ENCODE data around the gene FASTK. TPM values are rescaled to one million over a fixed set of nuclear protein-coding genes. Genes with fewer than 3 reads are reported as not detected.

Gene FASTK
- polyA plus RNA-seq, 1 donor (not counting 4 experiments of a cell fraction or from before 2014, with no cell fraction given) = 27.2 TPM

GRCh38 chr7:151038951-151039849 lies 41.4 kb downstream of the FASTK start:
- Histone ChIP-seq H3K36me3 (ENCODE audit: control insufficient read depth in 2 of 2, extremely low read depth in 1 of 2, insufficient read depth in 2 of 2, low read length in 2 of 2) (peaks cover 28 to 36% of the 10 kb centered on the region in 2 experiments), H3K79me2 (ENCODE audit: control insufficient read depth, insufficient read depth, low read length) (no peaks in the 10 kb centered on the region), H2AFZ (ENCODE audit: control insufficient read depth, low read length) (no peak overlapping the region), H3K4me2 (ENCODE audit: control insufficient read depth, extremely low read depth, insufficient read depth, low read depth, low read length) (no peak overlapping the region), H3K27ac (ENCODE audit: control insufficient read depth, insufficient read depth, low read length) (no peak overlapping the region), H3K9me3 (ENCODE audit: control insufficient read depth, low read depth, low read length) (no peaks in the 10 kb centered on the region), H3K27me3 (ENCODE audit: control insufficient read depth, extremely low read depth, insufficient read depth, low read length) (no peaks in the 10 kb centered on the region), H3K4me1 (ENCODE audit: control insufficient read depth, extremely low read depth, insufficient read depth, low read length) (peaks cover 8% of the 10 kb centered on the region), H3K4me3 (ENCODE audit: control insufficient read depth in 2 of 3, extremely low read depth in 1 of 3, insufficient read depth in 2 of 3, low read depth in 1 of 3, low read length in 3 of 3) (no peak overlapping the region), H3K9ac (ENCODE audit: control insufficient read depth, extremely low read depth, insufficient read depth, low read length) (no peak overlapping the region), H4K20me1 (ENCODE audit: control insufficient read depth, extremely low read depth, insufficient read depth, low read length) (no peaks in the 10 kb centered on the region), H3K9me1 (ENCODE audit: control insufficient read depth, extremely low read depth, insufficient read depth, low read length) (no peaks in the 10 kb centered on the region)
- dilution Hi-C loops (cut with MboI; ENCODE audit: extremely low pct_ligation_motif_present, low sequenced_read_pairs) = no loop called here
- no peak for FAIRE-seq
- no peak for DNase-seq (ENCODE audit: low read depth, low spot score)
- no peak for TF ChIP-seq EZH2 (IDR thresholded peaks at IDR 0.05; ENCODE audit: low read length)
- TF ChIP-seq, protein P1, sequence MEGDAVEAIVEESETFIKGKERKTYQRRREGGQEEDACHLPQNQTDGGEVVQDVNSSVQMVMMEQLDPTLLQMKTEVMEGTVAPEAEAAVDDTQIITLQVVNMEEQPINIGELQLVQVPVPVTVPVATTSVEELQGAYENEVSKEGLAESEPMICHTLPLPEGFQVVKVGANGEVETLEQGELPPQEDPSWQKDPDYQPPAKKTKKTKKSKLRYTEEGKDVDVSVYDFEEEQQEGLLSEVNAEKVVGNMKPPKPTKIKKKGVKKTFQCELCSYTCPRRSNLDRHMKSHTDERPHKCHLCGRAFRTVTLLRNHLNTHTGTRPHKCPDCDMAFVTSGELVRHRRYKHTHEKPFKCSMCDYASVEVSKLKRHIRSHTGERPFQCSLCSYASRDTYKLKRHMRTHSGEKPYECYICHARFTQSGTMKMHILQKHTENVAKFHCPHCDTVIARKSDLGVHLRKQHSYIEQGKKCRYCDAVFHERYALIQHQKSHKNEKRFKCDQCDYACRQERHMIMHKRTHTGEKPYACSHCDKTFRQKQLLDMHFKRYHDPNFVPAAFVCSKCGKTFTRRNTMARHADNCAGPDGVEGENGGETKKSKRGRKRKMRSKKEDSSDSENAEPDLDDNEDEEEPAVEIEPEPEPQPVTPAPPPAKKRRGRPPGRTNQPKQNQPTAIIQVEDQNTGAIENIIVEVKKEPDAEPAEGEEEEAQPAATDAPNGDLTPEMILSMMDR (optimal IDR thresholded peaks at IDR 0.05 in 1 of 3, IDR thresholded peaks at IDR 0.05 in 1 of 3, conservative IDR thresholded peaks at IDR 0.05 in 1 of 3; ENCODE audit: extremely low read depth in 1 of 3, insufficient read depth in 2 of 3, low read length in 3 of 3) = no peak

DNA sequence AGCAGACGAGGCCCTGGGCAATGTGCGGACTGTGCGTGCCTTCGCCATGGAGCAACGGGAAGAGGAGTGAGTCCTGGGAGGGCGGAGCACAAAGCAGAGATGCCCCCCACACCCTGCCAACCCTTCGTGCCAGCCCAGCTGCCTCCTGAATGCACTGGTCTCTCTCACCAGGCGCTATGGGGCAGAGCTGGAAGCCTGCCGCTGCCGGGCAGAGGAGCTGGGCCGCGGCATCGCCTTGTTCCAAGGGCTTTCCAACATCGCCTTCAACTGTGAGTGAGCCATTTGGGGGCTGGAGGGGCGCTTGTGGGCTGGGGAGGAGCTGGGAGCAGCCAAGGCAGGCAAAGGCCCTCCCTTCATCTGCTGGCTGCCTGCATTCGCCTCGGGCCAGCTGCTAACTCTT lies 44.7 kb downstream of the FASTK start:
- Histone ChIP-seq H3K79me2 (ENCODE audit: control insufficient read depth, insufficient read depth, low read length) (peaks cover 3% of the 10 kb centered on the region), H3K27ac (ENCODE audit: control insufficient read depth, insufficient read depth, low read length) (no peak overlapping the region), H3K36me3 (ENCODE audit: control insufficient read depth in 2 of 2, extremely low read depth in 1 of 2, insufficient read depth in 2 of 2, low read length in 2 of 2) (peaks cover 26 to 38% of the 10 kb centered on the region in 2 experiments), H3K4me1 (ENCODE audit: control insufficient read depth, extremely low read depth, insufficient read depth, low read length) (peaks cover 8% of the 10 kb centered on the region), H2AFZ (ENCODE audit: control insufficient read depth, low read length) (no peak overlapping the region), H3K27me3 (ENCODE audit: control insufficient read depth, extremely low read depth, insufficient read depth, low read length) (no peaks in the 10 kb centered on the region), H3K9ac (ENCODE audit: control insufficient read depth, extremely low read depth, insufficient read depth, low read length) (no peak overlapping the region), H3K4me2 (ENCODE audit: control insufficient read depth, extremely low read depth, insufficient read depth, low read depth, low read length) (no peak overlapping the region), H3K4me3 (ENCODE audit: control insufficient read depth in 2 of 3, extremely low read depth in 1 of 3, insufficient read depth in 2 of 3, low read depth in 1 of 3, low read length in 3 of 3) (no peak overlapping the region), H4K20me1 (ENCODE audit: control insufficient read depth, extremely low read depth, insufficient read depth, low read length) (no peaks in the 10 kb centered on the region), H3K9me1 (ENCODE audit: control insufficient read depth, extremely low read depth, insufficient read depth, low read length) (peaks cover 2% of the 10 kb centered on the region), H3K9me3 (ENCODE audit: control insufficient read depth, low read depth, low read length) (no peaks in the 10 kb centered on the region)
- FAIRE-seq (no peak), DNase-seq (ENCODE audit: low read depth, low spot score) (no peak)
- TF ChIP-seq EZH2 (IDR thresholded peaks at IDR 0.05; ENCODE audit: low read length) = no peak
- TF ChIP-seq, protein P1 (optimal IDR thresholded peaks at IDR 0.05 in 1 of 3, IDR thresholded peaks at IDR 0.05 in 1 of 3, conservative IDR thresholded peaks at IDR 0.05 in 1 of 3; ENCODE audit: extremely low read depth in 1 of 3, insufficient read depth in 2 of 3, low read length in 3 of 3) = no peak
- dilution Hi-C loops (cut with MboI; ENCODE audit: extremely low pct_ligation_motif_present, low sequenced_read_pairs) = no loop called here

Data from keratinocyte (primary cell).